Skeletal muscle satellite cell (primary cell): ENCODE results near the gene SUPV3L1. TPM values are rescaled to one million over a fixed set of nuclear protein-coding genes. Genes with fewer than 3 reads are reported as not detected.
"Not testable (repeated sequence)": the region's sequence is repeated elsewhere in the genome, so short reads cannot be mapped to it uniquely, and the experiment has no call there.

Source experiments
- H3K27me3 ChIP-seq: 2 replicates; pipeline ENCODE4 v1.7.0; 2013; ENCODE audit warnings: low read length; ENCODE audit not compliant: control insufficient read depth, insufficient read depth
- H3K36me3 ChIP-seq: 2 replicates; pipeline ENCODE4 v1.7.0; 2013; ENCODE audit warnings: mild to moderate bottlenecking, control low read depth, low read length; ENCODE audit not compliant: insufficient read depth
- H3K4me1 ChIP-seq: 2 replicates; pipeline ENCODE4 v1.7.0; 2013; ENCODE audit warnings: low read length; ENCODE audit not compliant: control insufficient read depth, insufficient read depth
- H3K4me2 ChIP-seq: 2 replicates; pipeline ENCODE4 v1.7.0; 2013; ENCODE audit warnings: mild to moderate bottlenecking, low read length
- H3K4me3 ChIP-seq: 2 replicates; pipeline ENCODE4 v1.7.0; 2013; ENCODE audit warnings: low read length
- H3K9ac ChIP-seq: 2 replicates; pipeline ENCODE4 v1.7.0; 2013; ENCODE audit warnings: mild to moderate bottlenecking, low read depth, low read length, moderate library complexity
- H3K9me3 ChIP-seq: replicated peaks from 2 replicates; pipeline ENCODE4 v1.7.0; 2013; ENCODE audit warnings: mild to moderate bottlenecking, control low read depth, low read length
- total RNA-seq: library from RNA; depleted of rRNA; stranded (reverse); fragments of >200 nt; gene quantifications from 2 replicates; pipeline ENCODE4 v1.2.3, GENCODE V29; 2012; rRNA removed

SUPV3L1 gene
- 29.1 and 29.7 TPM in 2 replicates for total RNA-seq

GRCh38 chr10:69179743-69180524 is at the start of gene SUPV3L1:
TSS of gene SUPV3L1 (plus strand) at chr10:69180234. CDS start at chr10:69180292, 58 bp downstream.
- no peaks in the 10 kb centered on the region for H3K9me3 ChIP-seq
- peak within 1 kb of the TSS; percentile 91 for H3K9ac ChIP-seq
- no peaks in the 10 kb centered on the region for H3K27me3 ChIP-seq
- H3K4me2 ChIP-seq, result peak within 1 kb of the TSS; percentile 79
- H3K4me1 ChIP-seq, result peaks cover 14% of the 10 kb centered on the region
- peak within 1 kb of the TSS; percentile 86 for H3K4me3 ChIP-seq
- no peaks in the 10 kb centered on the region for H3K36me3 ChIP-seq

- Histone ChIP-seq H3K9ac (no peak overlapping the region), H3K27me3 (no peaks in the 10 kb centered on the region), H3K4me1 (peaks cover 8% of the 10 kb centered on the region), H3K4me3 (no peak overlapping the region), H3K9me3 (no peaks in the 10 kb centered on the region), H3K36me3 (peaks cover 12% of the 10 kb centered on the region), H3K4me2 (no peak overlapping the region)
Observed at GRCh38 chr10:69130251-69130650, 49.8 kb upstream of the SUPV3L1 start.

DNA sequence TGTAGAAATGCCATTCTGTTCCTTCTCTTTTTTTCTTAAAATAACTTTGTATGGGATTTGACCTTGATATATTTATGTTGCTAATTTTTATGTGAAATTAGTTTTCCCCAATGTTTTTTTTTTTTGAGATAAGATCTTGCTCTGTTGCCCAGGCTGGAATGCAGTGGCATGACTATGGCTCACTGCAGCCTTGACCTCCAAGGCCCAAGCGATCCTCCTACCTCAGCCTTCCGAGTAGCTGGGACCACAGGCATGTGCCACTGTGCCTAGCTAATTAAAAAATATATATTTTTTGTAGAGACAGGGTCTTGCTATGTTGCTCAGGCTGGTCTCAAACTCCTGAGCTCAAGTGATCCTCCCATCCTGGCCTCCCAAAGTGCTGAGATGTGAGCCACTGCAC is 40.1 kb upstream of the SUPV3L1 start:
- Histone ChIP-seq H3K4me1 (no peaks in the 10 kb centered on the region), H3K27me3 (no peaks in the 10 kb centered on the region), H3K9ac (no peak overlapping the region), H3K9me3 (no peaks in the 10 kb centered on the region), H3K4me3 (no peak overlapping the region), H3K4me2 (no peak overlapping the region), H3K36me3 (peaks cover 17% of the 10 kb centered on the region)

GRCh38 chr10:69141304-69141703 is 38.7 kb upstream of the SUPV3L1 start:
- Histone ChIP-seq H3K9me3 (no peaks in the 10 kb centered on the region), H3K4me2 (no peak overlapping the region), H3K9ac (no peak overlapping the region), H3K4me3 (no peak overlapping the region), H3K4me1 (no peaks in the 10 kb centered on the region), H3K36me3 (peaks cover 7% of the 10 kb centered on the region), H3K27me3 (no peaks in the 10 kb centered on the region)

DNA sequence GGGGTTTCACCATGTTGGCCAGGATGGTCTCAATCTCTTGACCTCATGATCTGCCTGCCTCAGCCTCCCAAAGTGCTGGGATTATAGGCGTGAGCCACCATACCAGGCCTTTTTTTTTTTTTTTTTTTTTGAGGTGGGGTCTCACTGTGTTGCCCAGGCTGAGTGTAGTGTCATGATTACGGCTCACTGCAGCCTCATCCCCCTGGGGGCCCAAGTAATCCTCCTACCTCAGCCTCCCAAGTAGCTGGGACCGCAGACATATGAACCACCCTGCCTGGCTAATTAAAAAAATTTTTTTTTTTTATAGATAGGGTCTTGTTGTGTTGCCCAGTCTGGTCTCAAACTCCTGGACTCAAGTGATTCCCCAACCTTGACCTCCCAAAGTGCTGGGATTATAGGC is 38.0 kb upstream of the SUPV3L1 start:
- H3K4me1 ChIP-seq, H3K9ac ChIP-seq, H3K9me3 ChIP-seq, H3K4me2 ChIP-seq, H3K4me3 ChIP-seq, H3K27me3 ChIP-seq, H3K36me3 ChIP-seq: not testable (repeated sequence)

DNA sequence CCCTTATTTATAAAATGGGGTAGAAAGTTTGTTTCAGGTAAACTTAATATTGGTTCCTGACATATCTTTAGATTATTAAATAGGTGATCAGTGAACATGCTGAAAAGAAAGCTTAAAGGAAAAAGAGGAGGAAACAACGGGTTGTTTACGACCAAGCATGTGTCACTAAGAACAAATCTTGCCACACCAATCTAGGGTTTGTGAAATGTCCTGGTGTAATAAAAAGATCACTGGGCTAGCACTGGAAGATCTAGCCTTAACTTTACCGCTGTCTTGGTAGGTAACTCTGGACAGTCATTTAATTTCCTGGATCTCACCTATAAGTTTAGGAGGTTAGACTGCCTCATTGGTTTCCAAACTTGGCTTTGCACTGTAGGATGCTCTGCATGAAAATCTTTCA is 37.1 kb upstream of the SUPV3L1 start:
- H3K36me3 ChIP-seq, result no peaks in the 10 kb centered on the region
- no peak overlapping the region for H3K4me2 ChIP-seq
- H3K4me1 ChIP-seq, result no peaks in the 10 kb centered on the region
- H3K9ac ChIP-seq, result no peak overlapping the region
- no peaks in the 10 kb centered on the region for H3K27me3 ChIP-seq
- H3K9me3 ChIP-seq, result no peaks in the 10 kb centered on the region
- no peak overlapping the region for H3K4me3 ChIP-seq

DNA sequence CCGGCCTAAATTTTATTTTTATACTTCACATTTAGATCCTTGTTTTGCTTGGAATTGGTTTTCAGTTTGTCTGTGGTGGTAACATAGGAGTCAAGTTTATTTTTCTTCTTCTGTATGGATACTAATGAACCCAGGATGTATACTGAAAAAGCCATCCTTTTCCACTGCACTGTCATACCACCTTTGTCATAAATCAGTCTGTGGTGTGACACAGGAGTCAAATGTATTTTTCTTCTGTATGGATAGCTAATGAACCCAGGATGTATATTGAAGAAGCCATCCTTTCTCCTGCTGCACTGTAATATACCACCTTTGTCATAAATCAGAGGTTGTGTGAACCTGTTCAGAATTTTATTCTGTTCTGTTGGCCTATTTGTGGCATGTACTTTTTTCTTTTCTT is 34.7 kb upstream of the SUPV3L1 start:
- Histone ChIP-seq H3K4me2 (no peak overlapping the region), H3K36me3 (no peaks in the 10 kb centered on the region), H3K9ac (no peak overlapping the region), H3K27me3 (no peaks in the 10 kb centered on the region), H3K4me1 (no peaks in the 10 kb centered on the region), H3K9me3 (no peaks in the 10 kb centered on the region), H3K4me3 (no peak overlapping the region)

DNA sequence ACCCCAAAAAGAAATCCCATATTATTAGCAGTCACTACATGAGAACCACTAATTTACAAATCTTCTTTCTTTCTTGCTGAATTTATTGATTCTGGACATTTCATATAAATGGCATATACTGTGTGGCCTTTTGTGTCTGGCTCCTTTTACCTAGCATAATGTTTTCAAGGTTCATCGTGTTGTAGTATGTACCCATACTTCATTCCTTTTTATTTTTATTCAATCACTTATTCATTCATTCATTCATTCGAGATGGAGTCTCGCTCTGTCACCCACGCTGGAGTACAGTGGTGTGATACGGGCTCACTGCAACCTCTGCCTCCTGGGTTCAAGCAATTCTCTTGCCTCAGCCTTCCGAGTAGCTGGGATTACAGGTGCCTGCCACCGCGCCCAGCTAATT is 34.2 kb upstream of the SUPV3L1 start:
- no peak overlapping the region for H3K4me2 ChIP-seq
- no peak overlapping the region for H3K4me3 ChIP-seq
- H3K9ac ChIP-seq, result no peak overlapping the region
- H3K9me3 ChIP-seq, result no peaks in the 10 kb centered on the region
- H3K4me1 ChIP-seq, result no peaks in the 10 kb centered on the region
- no peaks in the 10 kb centered on the region for H3K27me3 ChIP-seq
- no peaks in the 10 kb centered on the region for H3K36me3 ChIP-seq

DNA sequence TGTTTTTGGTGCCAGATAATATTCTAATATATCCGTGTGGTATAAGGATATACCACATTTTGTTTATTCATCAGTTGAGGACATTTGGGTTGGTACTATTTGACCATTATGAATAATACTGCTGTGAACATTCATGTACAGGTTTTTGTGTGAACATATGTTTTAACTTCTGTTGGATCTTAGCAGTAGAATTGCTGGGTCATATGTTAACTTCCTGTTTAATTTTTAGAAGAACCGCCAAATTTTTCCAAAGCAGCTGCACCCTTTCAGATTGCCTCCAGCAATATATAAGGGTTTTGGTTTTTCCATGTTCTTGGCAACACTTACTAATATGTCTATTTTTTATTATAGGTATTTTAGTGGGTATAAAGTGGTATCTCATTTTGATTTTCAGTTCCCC is 33.3 kb upstream of the SUPV3L1 start:
- Histone ChIP-seq H3K27me3 (no peaks in the 10 kb centered on the region), H3K4me1 (no peaks in the 10 kb centered on the region), H3K36me3 (no peaks in the 10 kb centered on the region), H3K4me3 (no peak overlapping the region), H3K4me2 (no peak overlapping the region), H3K9me3 (no peaks in the 10 kb centered on the region), H3K9ac (no peak overlapping the region)

DNA sequence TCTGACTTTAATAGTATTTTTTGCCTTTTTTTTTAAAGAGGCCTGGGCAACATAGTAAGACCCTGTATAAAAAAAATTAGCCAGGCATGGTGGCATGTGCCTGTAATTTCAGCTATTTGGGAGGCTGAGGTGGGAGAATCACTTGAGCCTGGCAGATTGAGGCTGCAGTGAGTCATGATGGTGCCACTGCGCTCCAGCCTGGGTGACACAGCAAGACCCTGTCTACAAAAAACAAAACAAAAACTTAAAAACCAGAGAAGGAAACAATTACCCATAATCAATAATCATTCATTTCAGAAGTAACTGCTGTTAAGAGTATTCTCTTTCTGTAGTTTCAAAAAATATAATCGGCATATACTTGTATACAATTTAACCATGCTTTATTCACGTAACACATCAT is 28.1 kb upstream of the SUPV3L1 start:
- no peaks in the 10 kb centered on the region for H3K36me3 ChIP-seq
- no peak overlapping the region for H3K9ac ChIP-seq
- H3K4me1 ChIP-seq, result no peaks in the 10 kb centered on the region
- no peaks in the 10 kb centered on the region for H3K9me3 ChIP-seq
- no peak overlapping the region for H3K4me3 ChIP-seq
- H3K27me3 ChIP-seq, result no peaks in the 10 kb centered on the region
- H3K4me2 ChIP-seq, result no peak overlapping the region

- H3K27me3 ChIP-seq, result no peaks in the 10 kb centered on the region
- no peak overlapping the region for H3K4me3 ChIP-seq
- H3K4me2 ChIP-seq, result no peak overlapping the region
- H3K9ac ChIP-seq, result no peak overlapping the region
- no peaks in the 10 kb centered on the region for H3K4me1 ChIP-seq
- H3K36me3 ChIP-seq, result peaks cover 11% of the 10 kb centered on the region
- no peaks in the 10 kb centered on the region for H3K9me3 ChIP-seq
Observed at GRCh38 chr10:69153227-69153626, 26.8 kb upstream of the SUPV3L1 start.

DNA sequence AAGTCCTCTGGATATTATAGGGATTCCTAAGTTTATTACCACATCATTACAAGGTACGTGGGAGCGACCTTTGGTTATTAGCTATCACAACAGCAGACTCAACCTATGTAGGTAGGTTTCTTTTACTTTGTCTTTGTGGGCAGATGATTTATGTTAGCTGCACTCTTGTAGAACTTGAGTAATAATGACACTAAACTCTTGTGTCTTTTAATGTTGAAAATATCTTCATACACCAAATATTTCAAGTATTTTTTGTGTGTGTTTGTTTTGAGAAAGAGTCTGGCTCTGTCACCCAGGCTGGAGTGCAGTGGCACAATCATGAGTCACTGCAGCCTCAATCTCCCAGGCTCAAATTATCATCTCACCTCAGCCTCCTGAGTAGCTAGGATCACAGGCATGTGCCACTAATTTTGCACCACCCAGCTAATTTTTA is 19.2 kb upstream of the SUPV3L1 start:
- Histone ChIP-seq H3K4me2 (peak overlapping the region; percentile 19), H3K27me3 (no peaks in the 10 kb centered on the region), H3K9ac (no peak overlapping the region), H3K4me1 (peaks cover 7% of the 10 kb centered on the region), H3K36me3 (peaks cover 37% of the 10 kb centered on the region), H3K4me3 (no peak overlapping the region), H3K9me3 (no peaks in the 10 kb centered on the region)
